ENCODE measurements around the gene NIF3L1.

The NIF3L1 gene, protein sequence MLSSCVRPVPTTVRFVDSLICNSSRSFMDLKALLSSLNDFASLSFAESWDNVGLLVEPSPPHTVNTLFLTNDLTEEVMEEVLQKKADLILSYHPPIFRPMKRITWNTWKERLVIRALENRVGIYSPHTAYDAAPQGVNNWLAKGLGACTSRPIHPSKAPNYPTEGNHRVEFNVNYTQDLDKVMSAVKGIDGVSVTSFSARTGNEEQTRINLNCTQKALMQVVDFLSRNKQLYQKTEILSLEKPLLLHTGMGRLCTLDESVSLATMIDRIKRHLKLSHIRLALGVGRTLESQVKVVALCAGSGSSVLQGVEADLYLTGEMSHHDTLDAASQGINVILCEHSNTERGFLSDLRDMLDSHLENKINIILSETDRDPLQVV

DNA sequence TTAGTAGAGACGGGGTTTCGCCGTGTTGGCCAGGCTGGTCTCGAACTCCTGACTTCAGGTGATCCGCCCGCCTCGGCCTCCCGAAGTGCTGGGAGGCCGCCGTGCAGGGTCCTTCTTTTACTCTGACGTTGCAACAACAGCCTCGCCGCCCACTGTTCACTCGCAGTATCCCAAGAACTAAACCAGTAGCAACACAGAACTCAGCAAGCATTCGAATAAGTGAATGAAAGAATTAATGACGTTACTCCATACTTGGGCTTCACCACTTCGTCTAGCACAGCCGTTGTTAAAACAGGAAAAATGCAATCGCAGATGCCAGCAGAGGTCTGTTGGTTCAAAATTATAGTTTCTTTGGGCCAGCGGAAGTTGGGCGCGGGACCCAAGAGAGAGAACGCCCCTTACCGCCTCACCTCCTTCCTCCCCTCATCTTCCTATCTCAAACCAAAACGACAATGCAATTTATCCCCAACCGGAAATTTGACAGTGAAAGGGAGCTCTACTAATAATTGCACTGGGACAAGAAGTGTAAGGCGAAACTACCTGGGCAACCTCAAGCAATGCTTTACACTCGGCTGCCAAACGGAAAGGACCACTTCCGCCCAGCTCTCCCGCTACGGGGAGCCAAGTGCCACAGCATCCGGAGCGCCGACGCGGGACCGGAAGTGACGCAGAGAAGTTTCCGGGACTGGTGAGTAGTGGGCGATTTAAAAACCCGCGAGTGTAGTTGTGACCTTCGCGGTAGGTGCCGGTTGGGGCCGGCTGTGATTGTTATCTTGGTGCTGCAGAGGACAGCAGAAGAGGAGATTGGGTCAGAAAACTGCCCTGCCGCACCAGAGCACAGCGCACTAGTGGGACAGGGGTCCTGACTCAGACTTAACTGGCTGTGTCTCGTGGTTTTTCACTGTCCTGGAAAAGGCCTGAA is at the start of gene NIF3L1, which contains the start of gene PPIL3:
Gene NIF3L1, plus strand, starts transcription at position 668 of the 922 bp plus-strand sequence. CDS start 2,573 bp downstream, outside the sequence.
Gene PPIL3, minus strand, starts transcription at position 374 of the 922 bp plus-strand sequence. CDS start 1,462 bp downstream, outside the sequence.
- DNase-seq = peak; percentile 89 to 91

DNA sequence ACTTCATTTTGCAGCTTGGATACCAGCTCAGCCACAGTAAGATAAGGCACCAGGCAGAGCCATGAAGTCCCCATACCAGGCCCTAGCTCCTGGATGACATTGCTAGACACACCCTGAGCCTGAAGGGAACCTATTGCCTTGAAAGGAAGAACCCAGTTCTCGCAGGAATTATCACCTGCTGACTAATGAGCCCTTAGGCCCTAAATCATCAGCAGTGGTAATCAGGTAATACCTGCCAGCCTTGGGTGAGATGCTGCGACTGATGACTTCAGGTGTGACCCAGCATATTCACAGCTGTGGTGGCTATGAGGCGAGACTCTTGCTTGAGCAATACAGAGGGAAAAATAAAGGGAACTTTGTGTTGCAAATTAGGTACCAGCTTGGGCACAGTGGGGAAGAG is 49.7 kb upstream of the NIF3L1 start:
- DNase-seq = no peak

DNA sequence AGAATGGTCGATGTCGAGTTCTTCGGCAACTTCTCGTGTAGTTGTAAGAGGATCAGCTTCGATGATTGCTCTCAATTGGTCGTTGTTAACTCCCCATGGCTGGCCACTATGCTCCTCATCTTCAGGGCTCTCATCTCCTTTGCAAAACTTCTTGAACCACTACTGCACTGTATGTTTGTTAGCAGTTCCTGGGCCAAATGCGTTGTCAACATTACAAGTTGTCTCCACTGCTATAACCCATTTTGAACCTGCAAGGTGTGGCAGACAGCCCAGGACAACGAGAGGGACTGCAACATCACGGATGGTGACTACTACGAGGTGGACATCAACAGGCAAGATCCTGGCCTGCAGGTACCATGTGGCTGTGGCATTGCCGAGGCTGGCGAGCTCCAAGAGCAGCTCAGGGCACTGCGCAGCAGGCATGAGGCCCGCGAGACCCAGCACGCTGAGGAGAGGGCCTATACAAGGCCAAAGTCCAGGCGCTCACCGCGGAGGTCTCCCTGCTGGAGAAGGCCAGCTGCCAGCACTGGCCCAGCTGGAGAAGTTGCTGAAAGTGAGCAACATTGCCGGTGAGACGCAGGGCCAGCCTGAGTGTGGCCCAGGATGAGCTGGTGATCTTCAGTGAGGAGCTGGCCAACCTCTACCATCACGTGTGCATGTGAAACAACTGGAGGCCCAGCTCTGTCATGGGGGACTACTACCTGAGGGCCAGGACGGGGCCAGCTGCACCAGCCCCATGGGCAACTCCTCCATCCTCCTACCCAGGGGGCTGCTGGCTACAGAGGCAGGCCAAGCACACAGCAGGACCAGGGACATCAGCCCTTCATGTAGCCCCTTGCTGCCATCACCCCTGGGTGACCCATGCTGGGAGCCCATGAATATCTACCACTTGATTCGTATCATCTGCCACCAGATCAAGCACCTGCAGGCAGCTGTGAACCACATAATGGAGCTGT is 44.9 kb upstream of the NIF3L1 start:
- no peak for DNase-seq

DNA sequence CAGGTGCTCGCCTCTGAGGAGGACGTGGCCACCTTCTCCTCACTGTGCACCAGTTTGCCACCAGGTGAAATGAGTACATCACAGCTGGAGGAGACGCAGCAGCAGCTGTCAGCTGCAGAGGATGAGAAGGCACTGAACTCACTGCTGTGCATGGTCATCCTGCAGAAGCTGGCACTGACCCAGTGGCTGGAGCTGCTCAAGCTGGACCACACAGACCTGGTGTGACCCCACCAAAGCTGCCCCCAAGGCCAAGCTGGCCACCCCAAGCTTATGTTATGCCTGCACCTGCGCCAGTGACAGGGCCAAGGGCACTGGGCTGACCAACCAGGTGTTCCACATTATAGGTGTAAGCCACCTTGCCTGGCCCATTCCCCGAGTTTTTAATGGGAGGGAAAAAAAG is 44.0 kb upstream of the NIF3L1 start:
- no peak for DNase-seq

DNA sequence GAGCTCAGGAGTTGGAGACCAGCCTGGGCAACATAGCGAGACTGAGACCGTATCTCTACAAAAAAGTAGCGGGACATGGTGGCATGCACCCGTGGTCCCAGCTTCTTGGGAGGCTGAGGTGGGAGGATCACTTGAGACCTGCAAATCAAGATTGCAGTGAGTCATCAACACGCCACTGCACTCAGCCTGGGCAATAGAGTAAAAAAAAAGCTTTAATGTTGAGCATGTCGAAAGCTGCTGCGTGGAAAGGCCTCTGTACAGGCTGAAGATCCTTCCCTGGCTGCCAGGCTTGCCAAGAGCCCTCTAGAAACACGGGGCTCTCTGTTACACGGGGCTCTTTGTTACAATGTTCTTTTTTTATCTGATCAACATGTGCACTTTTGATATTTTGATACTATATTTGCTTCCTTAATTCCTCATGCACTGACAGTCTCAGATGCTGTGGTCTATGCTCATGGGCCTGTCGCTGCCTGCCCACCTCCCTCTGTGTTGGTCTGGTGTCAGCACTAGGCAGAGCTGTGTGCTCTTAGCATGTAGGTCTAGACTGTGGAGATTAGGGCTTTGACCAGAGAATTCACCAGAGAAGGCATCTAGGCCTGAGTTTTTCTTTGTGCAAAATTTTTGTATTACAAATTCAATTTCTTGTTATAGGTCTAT is 43.4 kb upstream of the NIF3L1 start:
- no peak for DNase-seq

DNA sequence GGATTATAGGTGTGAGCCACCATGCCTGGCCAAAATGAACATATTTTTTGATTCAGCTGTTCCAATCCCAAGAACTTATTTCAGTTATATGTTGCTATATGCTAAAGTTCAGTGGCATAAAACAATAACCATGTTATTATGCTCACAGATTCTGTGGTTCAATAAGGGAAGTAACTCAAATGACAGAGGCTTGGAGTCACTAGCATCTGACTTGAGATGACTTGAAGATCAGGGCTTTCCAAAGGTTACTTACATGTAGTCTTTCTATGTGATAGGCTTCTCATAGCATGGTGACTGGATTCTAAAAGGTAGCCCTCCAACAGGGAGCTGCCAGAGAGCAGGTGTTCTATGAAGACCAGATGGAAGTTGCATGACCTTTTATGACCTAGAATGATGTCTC is 41.9 kb upstream of the NIF3L1 start:
- DNase-seq = no peak

DNA sequence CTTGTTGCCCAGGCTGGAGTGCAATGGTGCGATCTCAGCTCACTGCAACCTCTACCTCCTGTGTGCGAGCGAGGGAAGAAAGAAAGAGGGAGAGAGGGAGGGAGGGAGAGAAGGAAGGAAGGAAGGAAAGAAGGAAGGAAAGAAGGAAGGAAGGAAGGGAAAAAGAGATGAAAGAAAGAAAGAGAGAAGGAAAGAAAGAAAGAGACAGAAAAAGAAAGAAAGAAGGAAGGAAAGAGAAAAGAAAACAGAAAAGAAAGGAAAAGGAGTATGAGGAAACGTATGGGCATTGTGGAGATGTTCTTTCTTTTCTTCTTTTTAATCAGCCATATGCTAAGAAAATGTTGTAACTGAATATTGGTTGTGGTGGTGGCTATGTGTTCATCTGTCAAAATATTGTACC is 41.2 kb upstream of the NIF3L1 start:
- no peak for DNase-seq

DNA sequence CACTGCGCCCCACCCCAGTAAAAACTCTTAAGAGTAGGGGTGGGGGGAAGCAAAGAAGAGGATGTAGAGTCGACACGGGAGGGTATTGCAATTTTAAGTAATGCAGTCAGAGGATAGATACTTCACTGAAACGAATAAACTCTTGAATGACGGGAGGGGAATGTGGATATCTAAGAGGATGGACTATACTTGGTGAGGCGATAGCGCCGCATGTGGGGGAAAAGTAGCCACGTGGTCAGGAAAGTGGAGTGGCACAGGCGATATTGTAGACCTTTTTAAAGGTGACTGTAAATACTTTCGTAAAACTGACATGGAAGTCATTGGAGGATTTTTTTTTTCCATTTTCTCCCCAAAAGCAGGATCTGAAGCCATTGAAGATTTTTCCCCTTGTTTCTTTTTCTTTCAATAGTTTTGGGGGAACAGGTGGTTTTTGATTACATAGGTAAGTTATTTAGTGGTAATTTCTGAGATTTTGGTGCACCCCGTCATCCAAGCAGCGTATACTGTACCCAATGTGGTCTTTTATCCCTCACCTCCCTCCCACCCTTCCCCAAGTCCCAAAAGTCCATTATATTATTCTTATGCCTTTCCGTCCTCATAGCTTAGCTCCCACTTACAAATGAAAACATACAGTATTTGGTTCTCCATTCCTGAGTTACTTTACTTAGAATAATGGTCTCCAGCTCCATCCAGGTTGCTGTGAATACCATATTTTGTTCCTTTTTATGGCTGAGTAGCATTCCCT is 38.5 kb upstream of the NIF3L1 start:
- DNase-seq = no peak

DNA sequence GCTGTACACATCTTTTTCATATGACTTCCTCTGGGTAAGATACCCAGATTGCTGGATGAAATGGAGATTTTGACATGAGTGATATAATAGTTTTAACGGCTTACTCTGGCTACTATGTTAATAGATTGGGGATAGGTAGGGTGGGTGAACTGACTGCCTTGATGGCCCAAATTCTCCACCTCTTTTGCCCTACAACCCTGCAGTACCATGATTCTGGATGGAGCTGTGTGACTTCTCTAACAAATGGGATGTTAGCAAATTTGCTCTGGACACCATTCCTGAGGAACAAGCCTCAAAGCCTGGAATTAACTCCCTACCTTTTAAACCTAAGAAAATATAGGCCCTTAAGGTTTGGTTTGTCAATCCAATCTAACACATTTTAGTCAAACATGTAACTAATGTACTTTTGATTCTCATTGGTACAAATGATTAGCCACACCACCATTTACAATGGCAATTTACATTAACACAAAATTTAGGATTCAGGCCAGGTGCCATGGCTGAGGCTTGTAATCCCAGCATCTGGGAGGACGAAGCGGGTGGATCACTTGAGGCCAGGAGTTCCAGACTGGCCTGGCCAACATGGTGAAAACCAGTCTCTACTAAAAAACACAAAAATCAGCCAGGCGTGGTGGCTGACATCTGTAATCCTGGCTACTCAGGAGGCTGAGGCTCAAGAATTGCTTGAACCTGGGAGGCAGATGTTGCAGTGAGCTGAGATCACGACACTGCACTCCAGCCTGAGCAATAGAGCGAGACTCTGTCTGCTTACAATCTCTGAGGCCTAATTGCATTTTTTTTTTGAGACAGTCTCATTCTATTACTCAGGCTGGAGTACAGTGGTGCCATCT is 37.5 kb upstream of the NIF3L1 start:
- no peak for DNase-seq

DNA sequence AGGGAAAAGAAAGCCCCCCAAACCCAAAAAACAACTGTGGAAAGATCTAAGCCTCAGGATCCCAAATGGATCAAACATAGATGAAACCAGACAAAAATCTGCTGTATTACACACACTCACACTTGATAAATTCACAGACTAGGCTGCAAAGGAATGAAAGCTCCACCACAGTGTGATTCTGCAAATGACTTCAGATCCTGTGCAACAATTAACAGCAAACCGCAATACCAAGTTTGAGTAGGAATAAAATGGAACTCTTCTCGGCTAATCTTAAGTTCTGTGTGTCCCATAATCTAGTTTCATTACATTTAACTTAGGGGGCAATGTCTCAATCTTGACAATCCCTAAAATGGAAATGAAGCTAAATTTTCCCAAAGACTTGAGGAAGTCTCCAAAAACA is 36.6 kb upstream of the NIF3L1 start:
- no peak for DNase-seq

DNA sequence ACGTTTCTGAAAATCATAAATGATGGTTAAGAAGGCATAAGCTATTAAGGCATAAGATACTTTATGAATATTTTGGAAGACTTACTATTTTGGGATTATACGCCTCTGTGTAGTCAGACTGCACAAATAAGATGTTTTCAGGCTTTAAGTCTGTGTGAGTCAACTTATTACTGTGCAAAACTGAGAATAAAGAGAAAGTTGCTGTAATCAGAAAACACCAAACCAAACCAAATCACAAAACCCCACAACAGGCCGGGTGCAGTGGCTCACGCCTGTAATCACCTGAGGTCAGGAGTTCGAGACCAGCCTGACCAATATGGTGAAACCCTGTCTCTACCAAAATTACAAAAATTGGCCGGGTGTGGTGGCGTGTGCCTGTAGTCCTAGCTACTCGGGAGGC is 32.4 kb upstream of the NIF3L1 start:
- no peak for DNase-seq

DNA sequence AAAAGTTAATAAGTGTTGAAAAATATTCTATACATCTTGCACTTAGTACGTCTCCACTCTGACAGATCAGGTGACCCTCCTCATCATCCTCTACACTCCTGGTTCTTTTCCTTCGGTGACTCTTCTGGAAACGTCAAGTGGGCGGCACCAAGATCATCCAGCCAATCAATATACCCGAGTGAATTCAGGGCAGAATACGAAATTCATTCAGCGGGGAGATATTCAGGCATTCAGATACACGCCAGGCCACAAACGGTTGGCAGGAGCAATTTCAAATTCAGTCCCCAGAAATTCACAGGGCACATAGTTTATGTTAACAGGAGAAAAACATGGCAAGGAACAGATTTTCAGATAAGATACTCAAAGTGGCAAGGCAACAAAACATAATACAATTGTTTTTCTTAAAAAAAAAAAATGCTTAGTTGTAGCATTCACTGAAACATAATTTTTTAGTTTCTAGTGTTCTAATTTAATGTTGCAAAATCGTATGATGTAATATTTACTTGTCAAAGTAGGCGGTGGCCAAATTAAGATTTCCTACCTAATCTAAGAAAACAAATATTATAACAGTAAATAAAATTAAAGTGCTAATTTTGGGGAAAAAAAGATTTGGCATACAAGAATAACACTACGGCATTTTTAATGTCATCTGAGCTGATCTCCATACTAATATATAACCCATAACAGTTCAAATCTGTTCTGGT is 28.9 kb upstream of the NIF3L1 start:
- no peak for DNase-seq

DNA sequence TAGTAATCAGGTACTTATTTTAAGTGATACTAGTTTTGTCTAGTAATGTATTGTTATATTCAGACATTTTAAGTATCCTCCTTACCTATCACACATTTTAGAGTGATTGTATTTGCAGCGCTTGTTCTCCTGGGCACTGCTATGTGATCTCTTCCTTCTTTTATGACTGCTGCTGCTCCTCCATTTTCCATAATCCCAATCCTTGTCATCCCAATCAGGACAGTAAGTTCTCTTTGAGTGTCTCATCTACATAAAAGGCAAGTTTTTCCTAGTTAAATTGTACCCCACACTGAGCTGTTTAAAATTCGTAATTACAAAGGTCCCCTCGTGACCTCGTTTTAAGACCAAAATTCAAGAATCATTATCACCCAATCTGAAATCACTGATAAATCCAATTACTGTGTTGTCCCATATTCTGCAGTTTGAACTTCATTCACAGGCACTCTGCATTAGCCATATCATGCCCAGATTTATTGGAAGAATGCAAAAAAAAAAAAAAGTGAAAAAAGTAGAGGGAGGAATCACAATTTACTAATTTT is 27.5 kb upstream of the NIF3L1 start:
- no peak for DNase-seq

DNA sequence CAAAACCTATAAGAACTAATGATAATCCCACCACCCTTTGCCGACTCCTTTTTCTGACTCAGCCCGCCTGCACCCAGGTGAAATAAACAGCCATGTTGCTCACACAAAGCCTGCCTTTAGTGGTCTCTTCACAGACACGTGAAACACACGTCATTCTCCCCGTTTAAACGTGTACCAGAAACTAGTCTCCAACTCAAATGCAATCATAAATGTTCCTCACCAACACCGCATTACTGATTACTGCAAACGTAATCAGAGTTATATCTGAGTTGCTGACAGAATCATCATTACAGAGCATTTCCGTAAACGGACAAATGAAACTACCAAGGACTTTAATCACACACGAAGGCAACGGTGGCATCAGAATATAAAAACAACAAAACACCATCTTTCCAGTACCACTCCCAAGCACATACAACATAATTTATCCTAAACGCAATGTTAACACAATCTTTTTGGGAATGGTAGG is 26.6 kb upstream of the NIF3L1 start:
- no peak for DNase-seq

DNA sequence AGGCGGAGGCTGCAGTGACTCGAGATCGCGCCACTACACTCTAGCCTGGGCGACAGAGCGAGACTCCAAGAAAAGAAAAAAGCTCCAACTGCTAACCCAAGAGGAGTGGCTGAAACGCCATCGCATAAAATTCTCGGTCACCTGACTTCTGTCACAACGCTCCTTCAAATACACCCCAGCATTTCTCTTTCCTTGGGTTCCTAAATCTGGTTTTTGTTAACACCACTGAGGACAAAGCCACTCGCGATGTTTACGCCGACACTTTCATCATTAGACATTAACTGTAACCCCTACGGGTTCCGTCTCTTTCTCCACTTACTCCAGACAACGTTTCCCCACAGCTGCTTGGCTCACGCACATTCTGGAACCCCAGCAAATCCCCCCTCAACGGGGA is 25.4 kb upstream of the NIF3L1 start:
- peak in 1 of 2 donors; percentile 78 for DNase-seq

DNA sequence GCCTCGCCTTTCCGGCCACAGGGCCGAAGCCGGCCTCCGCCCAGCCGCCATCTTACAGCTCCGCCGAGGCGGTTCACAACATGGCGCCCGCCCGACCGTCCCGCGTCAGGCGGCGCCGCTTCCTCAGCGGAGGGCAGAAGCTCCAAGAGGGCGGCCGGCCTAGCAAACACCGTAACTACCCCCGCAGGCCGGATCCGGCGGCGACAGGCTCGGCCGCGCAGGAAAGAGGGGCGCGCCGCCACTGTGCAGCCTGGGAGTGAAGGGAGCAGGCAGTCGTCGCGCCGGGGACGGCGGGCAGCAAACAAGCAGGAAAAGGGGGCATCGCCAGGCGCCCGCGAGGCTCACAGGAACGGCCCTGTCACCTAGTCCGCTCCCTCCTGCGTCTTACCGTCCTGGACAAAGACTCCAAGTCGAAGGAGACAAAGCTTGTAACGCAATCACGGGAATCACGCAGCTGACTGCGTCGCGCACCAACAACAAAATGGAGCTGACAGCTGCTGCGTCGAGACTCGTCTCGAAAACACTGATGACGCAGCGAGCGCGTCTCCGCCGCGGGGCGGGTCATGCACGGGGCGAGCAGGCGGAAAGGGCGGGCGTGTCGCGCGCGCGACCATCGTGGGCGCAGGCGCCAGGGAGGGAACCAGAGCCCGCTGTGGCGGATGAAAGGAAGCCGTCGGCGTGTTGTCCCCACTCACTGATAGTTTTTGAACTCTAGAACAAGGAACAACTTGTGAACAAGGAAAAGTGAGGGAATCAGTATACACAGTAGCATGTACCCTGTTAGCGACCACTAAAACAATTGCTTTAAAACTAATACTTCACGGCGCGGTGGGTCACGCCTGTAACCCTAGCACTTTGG is 24.8 kb upstream of the NIF3L1 start, which contains the start of gene CLK1:
Gene CLK1, minus strand, starts transcription at position 483 of the 859 bp plus-strand sequence. CDS start 2,796 bp downstream, outside the sequence.
- DNase-seq = peak; percentile 90 to 91

DNA sequence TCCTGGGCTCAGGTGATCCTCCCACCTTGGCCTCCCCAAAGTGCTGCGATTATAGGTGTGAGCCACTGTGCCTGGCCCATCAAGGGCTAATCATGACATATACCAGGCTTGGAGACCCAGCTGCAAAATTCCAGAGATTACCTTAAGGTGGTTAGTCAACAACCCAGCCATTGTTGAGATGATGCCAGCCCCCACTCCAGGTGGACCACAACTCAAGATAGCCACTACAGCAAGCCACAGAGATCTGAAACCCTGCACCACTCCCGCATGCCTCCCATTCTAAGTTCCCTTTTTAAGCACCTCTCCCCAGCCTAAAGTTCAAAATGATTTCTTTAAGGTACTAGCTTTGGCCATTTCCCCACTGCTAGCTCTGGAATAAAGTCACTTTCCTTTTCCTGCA is 20.2 kb upstream of the NIF3L1 start:
- no peak for DNase-seq

DNA sequence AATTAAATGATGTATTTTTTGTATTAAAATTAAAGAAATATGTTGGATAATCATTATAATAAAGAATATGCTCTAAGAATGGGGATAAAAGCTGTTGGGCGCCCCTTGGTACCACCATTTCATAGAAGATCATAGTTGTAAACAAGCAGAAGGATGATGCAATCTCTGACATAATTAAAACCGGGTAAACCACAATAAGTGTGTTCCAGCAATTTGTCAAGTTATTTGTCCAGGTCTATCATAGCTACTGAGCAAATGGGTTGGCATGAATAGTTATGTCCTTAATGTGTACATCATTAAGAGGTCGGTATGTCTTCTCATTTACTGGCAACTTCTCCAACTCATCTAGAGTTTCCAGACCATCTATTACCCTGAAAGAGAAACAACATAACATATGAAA is 18.0 kb upstream of the NIF3L1 start:
- no peak for DNase-seq

Data from hippocampal formation (tissue), 2 donors.